ENCODE data around the gene TEX52. TPM values are rescaled to one million over a fixed set of nuclear protein-coding genes. Genes with fewer than 3 reads are reported as not detected.

Gene TEX52
- total and polyA plus RNA-seq, 2 of the 13 experiments (the other 11 are each of a cell fraction or from before 2014, with no cell fraction given): 0.05 TPM; not detected in 1

DNA sequence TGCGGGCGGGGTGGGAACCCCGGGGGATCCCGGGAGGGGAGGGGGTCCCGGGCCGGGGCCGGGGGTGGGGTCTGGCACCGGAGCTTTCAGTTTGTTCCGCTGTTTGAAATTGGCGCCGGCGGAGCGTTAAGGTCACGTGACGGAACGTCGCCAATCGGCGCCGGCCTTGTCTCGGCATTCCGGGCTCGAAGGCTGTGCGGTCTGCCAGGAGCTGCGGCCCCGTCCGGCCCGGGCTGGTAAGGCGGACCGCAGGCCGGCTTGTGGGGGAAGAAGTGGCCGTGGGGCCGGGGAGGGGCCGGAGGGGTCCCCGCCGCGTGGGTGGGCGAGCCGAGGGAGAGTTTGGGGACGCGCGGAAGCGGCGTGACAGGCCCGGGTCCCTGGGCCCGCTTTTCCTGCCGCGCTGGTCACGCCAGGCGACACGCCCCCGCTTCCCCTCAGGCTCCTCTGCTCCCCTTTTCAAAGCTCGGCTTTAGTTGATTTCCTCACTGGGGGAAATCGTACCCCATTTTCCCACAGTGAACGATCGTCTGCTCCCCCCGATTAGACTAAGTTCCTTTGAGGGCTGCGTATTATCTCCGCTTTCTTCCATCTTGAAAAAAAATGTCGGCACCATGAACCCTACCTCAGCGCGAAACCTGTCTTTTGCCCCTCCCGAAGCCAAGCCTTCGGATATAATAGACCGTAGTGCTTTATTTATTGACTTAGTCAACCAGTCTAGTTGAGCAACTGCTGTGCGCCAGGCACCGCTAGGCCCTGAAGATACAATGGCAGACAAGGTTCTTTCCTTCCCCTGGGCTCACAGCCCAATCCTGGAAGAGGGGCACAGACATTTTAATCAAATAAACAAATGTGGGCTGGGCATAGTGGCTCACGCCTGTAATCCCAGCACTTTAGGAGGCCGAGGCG, 20.5 kb upstream of the TEX52 start, which contains the start of the genes FOXM1 and RHNO1 (continued):
- TF ChIP-seq, protein P1, sequence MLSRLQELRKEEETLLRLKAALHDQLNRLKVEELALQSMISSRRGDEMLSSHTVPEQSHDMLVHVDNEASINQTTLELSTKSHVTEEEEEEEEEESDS (CRISPR knock-in tag; IDR thresholded peaks at IDR 0.05; ENCODE audit: borderline replicate concordance): peak; percentile 46; the same call in 1 of the 2 replicates
- no peak for TF ChIP-seq ZNF160 (CRISPR knock-in tag; IDR thresholded peaks at IDR 0.05)
- TF ChIP-seq, protein P2, sequence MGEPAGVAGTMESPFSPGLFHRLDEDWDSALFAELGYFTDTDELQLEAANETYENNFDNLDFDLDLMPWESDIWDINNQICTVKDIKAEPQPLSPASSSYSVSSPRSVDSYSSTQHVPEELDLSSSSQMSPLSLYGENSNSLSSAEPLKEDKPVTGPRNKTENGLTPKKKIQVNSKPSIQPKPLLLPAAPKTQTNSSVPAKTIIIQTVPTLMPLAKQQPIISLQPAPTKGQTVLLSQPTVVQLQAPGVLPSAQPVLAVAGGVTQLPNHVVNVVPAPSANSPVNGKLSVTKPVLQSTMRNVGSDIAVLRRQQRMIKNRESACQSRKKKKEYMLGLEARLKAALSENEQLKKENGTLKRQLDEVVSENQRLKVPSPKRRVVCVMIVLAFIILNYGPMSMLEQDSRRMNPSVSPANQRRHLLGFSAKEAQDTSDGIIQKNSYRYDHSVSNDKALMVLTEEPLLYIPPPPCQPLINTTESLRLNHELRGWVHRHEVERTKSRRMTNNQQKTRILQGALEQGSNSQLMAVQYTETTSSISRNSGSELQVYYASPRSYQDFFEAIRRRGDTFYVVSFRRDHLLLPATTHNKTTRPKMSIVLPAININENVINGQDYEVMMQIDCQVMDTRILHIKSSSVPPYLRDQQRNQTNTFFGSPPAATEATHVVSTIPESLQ (CRISPR knock-in tag; conservative IDR thresholded peaks at IDR 0.05): no peak
- no peak for TF ChIP-seq ZNF567 (CRISPR knock-in tag; IDR thresholded peaks at IDR 0.05; ENCODE audit: borderline replicate concordance)
- TF ChIP-seq ZNF44 (CRISPR knock-in tag; IDR thresholded peaks at IDR 0.05): no peak
- TF ChIP-seq MXI1 (IDR thresholded peaks at IDR 0.05; ENCODE audit: borderline replicate concordance, low read depth, low read length): peak; percentile 75; the same call in 2 of the 3 replicates
- TF ChIP-seq, protein P3, sequence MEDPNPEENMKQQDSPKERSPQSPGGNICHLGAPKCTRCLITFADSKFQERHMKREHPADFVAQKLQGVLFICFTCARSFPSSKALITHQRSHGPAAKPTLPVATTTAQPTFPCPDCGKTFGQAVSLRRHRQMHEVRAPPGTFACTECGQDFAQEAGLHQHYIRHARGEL (CRISPR knock-in tag; IDR thresholded peaks at IDR 0.05): no peak
- peak; percentile 0; the same call in 1 of the 2 replicates for TF ChIP-seq NFKB2 (CRISPR knock-in tag; IDR thresholded peaks at IDR 0.05; ENCODE audit: borderline replicate concordance)
- TF ChIP-seq, protein P4, sequence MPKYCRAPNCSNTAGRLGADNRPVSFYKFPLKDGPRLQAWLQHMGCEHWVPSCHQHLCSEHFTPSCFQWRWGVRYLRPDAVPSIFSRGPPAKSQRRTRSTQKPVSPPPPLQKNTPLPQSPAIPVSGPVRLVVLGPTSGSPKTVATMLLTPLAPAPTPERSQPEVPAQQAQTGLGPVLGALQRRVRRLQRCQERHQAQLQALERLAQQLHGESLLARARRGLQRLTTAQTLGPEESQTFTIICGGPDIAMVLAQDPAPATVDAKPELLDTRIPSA (CRISPR knock-in tag; IDR thresholded peaks at IDR 0.05; ENCODE audit: borderline replicate concordance): 0 out of 2 replicates have a peak, but pooled peaks have one; percentile 57
- TF ChIP-seq POLR2AphosphoS5 (IDR thresholded peaks at IDR 0.05; ENCODE audit: low read depth, low read length): peak; percentile 78
- TF ChIP-seq HOXD1 (CRISPR knock-in tag; IDR thresholded peaks at IDR 0.05): no peak
- TF ChIP-seq ZNF230 (CRISPR knock-in tag; IDR thresholded peaks at IDR 0.05): no peak
- TF ChIP-seq, protein P5, sequence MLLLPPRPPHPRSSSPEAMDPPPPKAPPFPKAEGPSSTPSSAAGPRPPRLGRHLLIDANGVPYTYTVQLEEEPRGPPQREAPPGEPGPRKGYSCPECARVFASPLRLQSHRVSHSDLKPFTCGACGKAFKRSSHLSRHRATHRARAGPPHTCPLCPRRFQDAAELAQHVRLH (CRISPR knock-in tag; IDR thresholded peaks at IDR 0.05; ENCODE audit: borderline replicate concordance, low read depth): peak; percentile 37; the same call in 1 of the 2 replicates
- no peak for TF ChIP-seq ZNF564 (CRISPR knock-in tag; IDR thresholded peaks at IDR 0.05)
- TF ChIP-seq HNF4A (CRISPR knock-in tag; IDR thresholded peaks at IDR 0.05): no peak
- no peak for TF ChIP-seq SMAD1 (CRISPR knock-in tag; IDR thresholded peaks at IDR 0.05; ENCODE audit: borderline replicate concordance, low read depth)
- 0 out of 2 replicates have a peak, but pooled peaks have one; percentile 39 for TF ChIP-seq CAMTA2 (CRISPR knock-in tag; IDR thresholded peaks at IDR 0.05; ENCODE audit: borderline replicate concordance)
- TF ChIP-seq ETV5 (CRISPR knock-in tag; IDR thresholded peaks at IDR 0.05; ENCODE audit: borderline replicate concordance): no peak
- no peak for TF ChIP-seq ZNF17 (CRISPR knock-in tag; IDR thresholded peaks at IDR 0.05)
- TF ChIP-seq RAD51 (IDR thresholded peaks at IDR 0.05; ENCODE audit: borderline replicate concordance): peak; percentile 94
- TF ChIP-seq, protein P6, sequence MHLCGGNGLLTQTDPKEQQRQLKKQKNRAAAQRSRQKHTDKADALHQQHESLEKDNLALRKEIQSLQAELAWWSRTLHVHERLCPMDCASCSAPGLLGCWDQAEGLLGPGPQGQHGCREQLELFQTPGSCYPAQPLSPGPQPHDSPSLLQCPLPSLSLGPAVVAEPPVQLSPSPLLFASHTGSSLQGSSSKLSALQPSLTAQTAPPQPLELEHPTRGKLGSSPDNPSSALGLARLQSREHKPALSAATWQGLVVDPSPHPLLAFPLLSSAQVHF (CRISPR knock-in tag; IDR thresholded peaks at IDR 0.05): no peak
- TF ChIP-seq BCL6 (CRISPR knock-in tag; IDR thresholded peaks at IDR 0.05): 0 out of 2 replicates have a peak, but pooled peaks have one; percentile 11
- no peak for TF ChIP-seq ZNF777 (CRISPR knock-in tag; IDR thresholded peaks at IDR 0.05)
- no peak for TF ChIP-seq CC2D1A (CRISPR knock-in tag; IDR thresholded peaks at IDR 0.05)
- no peak for TF ChIP-seq ZNF496 (CRISPR knock-in tag; IDR thresholded peaks at IDR 0.05; ENCODE audit: insufficient replicate concordance)

Data from HepG2 (cell line).